ENCODE data around the gene RCC2. TPM values are rescaled to one million over a fixed set of nuclear protein-coding genes. Genes with fewer than 3 reads are reported as not detected.

The RCC2 gene
- total and polyA plus RNA-seq, 7 donors = 12.8 to 62.9 (median 21.0) TPM

- TF ChIP-seq CTCF (IDR thresholded peaks at IDR 0.05) (no peak), EP300 (IDR thresholded peaks at IDR 0.05) (no peak), POLR2A (IDR thresholded peaks at IDR 0.05) (no peak), POLR2AphosphoS5 (IDR thresholded peaks at IDR 0.05) (no peak)
- H3K27ac ChIP-seq = no peak overlapping the region
- intact Hi-C loops (cut with DNase I) = no loop called here
- no peaks in the 10 kb centered on the region for H3K4me1 ChIP-seq
- no peak overlapping the region for H3K4me3 ChIP-seq
- 14 to 40% methylated on average over 16 of the region's 16 CpGs for WGBS, 2 donors
- no peaks in the 10 kb centered on the region for H3K36me3 ChIP-seq
- H3K27me3 ChIP-seq = peaks cover 0 to 25% (median 0%) of the 10 kb centered on the region in 3 donors
- DNase-seq = no peak
- no peaks in the 10 kb centered on the region for H3K9me3 ChIP-seq
These were observed 62.0 kb downstream of the RCC2 start for GRCh38 chr1:17377325-17377953.

- Histone ChIP-seq H3K36me3 (no peaks in the 10 kb centered on the region), H3K27ac (no peak overlapping the region), H3K4me3 (no peak overlapping the region), H3K4me1 (no peaks in the 10 kb centered on the region), H3K27me3 (peaks cover 0 to 25% (median 0%) of the 10 kb centered on the region in 3 donors), H3K9me3 (no peaks in the 10 kb centered on the region)
- intact Hi-C loops (cut with DNase I) = no loop called here
- WGBS, 2 donors = 93 to 94% methylated on average over 10 of the region's 10 CpGs
- TF ChIP-seq EP300 (IDR thresholded peaks at IDR 0.05) = no peak
- no peak for TF ChIP-seq POLR2A (IDR thresholded peaks at IDR 0.05)
- TF ChIP-seq CTCF (IDR thresholded peaks at IDR 0.05) = no peak
- no peak for TF ChIP-seq POLR2AphosphoS5 (IDR thresholded peaks at IDR 0.05)
- no peak for DNase-seq
These were observed 63.8 kb downstream of the RCC2 start for GRCh38 chr1:17375651-17376050.

- Histone ChIP-seq H3K27ac (no peak overlapping the region), H3K27me3 (peaks cover 0 to 17% (median 0%) of the 10 kb centered on the region in 3 donors), H3K4me1 (no peaks in the 10 kb centered on the region), H3K36me3 (no peaks in the 10 kb centered on the region), H3K4me3 (no peak overlapping the region), H3K9me3 (no peaks in the 10 kb centered on the region)
- TF ChIP-seq CTCF (IDR thresholded peaks at IDR 0.05) = no peak
- TF ChIP-seq POLR2AphosphoS5 (IDR thresholded peaks at IDR 0.05) = no peak
- TF ChIP-seq EP300 (IDR thresholded peaks at IDR 0.05) = no peak
- no peak for TF ChIP-seq POLR2A (IDR thresholded peaks at IDR 0.05)
- DNase-seq = no peak
- WGBS, 2 donors = 81 to 83% methylated on average over 18 of the region's 18 CpGs
- intact Hi-C loops (cut with DNase I) = no loop called here
These were observed 66.5 kb downstream of the RCC2 start for GRCh38 chr1:17372955-17373354.

GRCh38 chr1:17371896-17372295 is 67.6 kb downstream of the RCC2 start, which contains the start of gene PADI6:
Gene PADI6 (plus strand): TSS chr1:17372196. CDS start chr1:17372246, 50 bp downstream.
- TF ChIP-seq EP300 (IDR thresholded peaks at IDR 0.05) (no peak), POLR2AphosphoS5 (IDR thresholded peaks at IDR 0.05) (no peak), CTCF (IDR thresholded peaks at IDR 0.05) (no peak), POLR2A (IDR thresholded peaks at IDR 0.05) (no peak)
- no peaks in the 10 kb centered on the region for H3K36me3 ChIP-seq
- H3K4me3 ChIP-seq = no peak within 1 kb of the TSS
- no peak for DNase-seq
- no peaks in the 10 kb centered on the region for H3K9me3 ChIP-seq
- no peaks in the 10 kb centered on the region for H3K4me1 ChIP-seq
- intact Hi-C loops (cut with DNase I) = no loop called here
- WGBS, 2 donors = 57 to 60% methylated on average over 7 of the region's 7 CpGs
- H3K27ac ChIP-seq = no peak within 1 kb of the TSS
- peaks cover 0 to 7% (median 0%) of the 10 kb centered on the region in 3 donors for H3K27me3 ChIP-seq

- H3K27me3 ChIP-seq = peaks cover 0 to 19% (median 0%) of the 10 kb centered on the region in 3 donors
- no peak for TF ChIP-seq POLR2AphosphoS5 (IDR thresholded peaks at IDR 0.05)
- no peak for TF ChIP-seq EP300 (IDR thresholded peaks at IDR 0.05)
- TF ChIP-seq POLR2A (IDR thresholded peaks at IDR 0.05) = no peak
- TF ChIP-seq CTCF (IDR thresholded peaks at IDR 0.05) = no peak
- no peak overlapping the region for H3K27ac ChIP-seq
- no peak for DNase-seq
- H3K9me3 ChIP-seq = no peaks in the 10 kb centered on the region
- H3K36me3 ChIP-seq = no peaks in the 10 kb centered on the region
- H3K4me3 ChIP-seq = no peak overlapping the region
- intact Hi-C loops (cut with DNase I) = no loop called here
- 40 to 48% methylated on average over 2 of the region's 2 CpGs for WGBS, 2 donors
- H3K4me1 ChIP-seq = no peaks in the 10 kb centered on the region
These were observed 68.9 kb downstream of the RCC2 start for GRCh38 chr1:17370618-17371017.
